WTC11 (cell line): ENCODE measurements around the gene FBXW9.
A peak's percentile ranks its signal among the peaks of the same experiment; 100 is the strongest.

Experiments used
- AFF4 ChIP-seq: sonication (generic); formaldehyde crosslinking; IDR thresholded peaks from 2 replicates; pipeline ENCODE4 v1.8.1; 2023; ENCODE audit warnings: mild to moderate bottlenecking, missing genetic modification reagents, borderline replicate concordance
- CDX4 ChIP-seq: fragments of 250-450 bp; sonication (Bioruptor Pico); IDR thresholded peaks from 2 replicates; pipeline ENCODE4 v1.9.0; 2021; ENCODE audit warnings: moderate library complexity, mild to moderate bottlenecking, inconsistent platforms, borderline replicate concordance
- CREM ChIP-seq: sonication (generic); formaldehyde crosslinking; IDR thresholded peaks from 2 replicates; pipeline ENCODE4 v1.8.1; 2022; ENCODE audit warnings: mild to moderate bottlenecking, missing genetic modification reagents, moderate library complexity
- CTCF ChIP-seq: fragments of 200-600 bp; IDR thresholded peaks from 2 replicates; pipeline ENCODE4 v1.8.0; 2022; ENCODE audit warnings: antibody characterized with exemption
- MAX ChIP-seq: sonication (generic); formaldehyde crosslinking; IDR thresholded peaks from 2 replicates; pipeline ENCODE4 v1.8.0; 2022; ENCODE audit warnings: mild to moderate bottlenecking, missing genetic modification reagents
- STAT6 ChIP-seq: sonication (generic); formaldehyde crosslinking; conservative IDR thresholded peaks from 2 replicates; pipeline ENCODE4 v1.8.1; 2023; ENCODE audit warnings: mild to moderate bottlenecking, low read depth, missing genetic modification reagents, moderate library complexity
- USF1 ChIP-seq: sonication (generic); formaldehyde crosslinking; IDR thresholded peaks from 2 replicates; pipeline ENCODE4 v1.8.0; 2022; ENCODE audit warnings: mild to moderate bottlenecking, missing genetic modification reagents
- ZNF121 ChIP-seq: sonication (generic); formaldehyde crosslinking; IDR thresholded peaks from 2 replicates; pipeline ENCODE4 v1.8.0; 2023; ENCODE audit warnings: missing genetic modification reagents
- ZNF138 ChIP-seq: sonication (generic); formaldehyde crosslinking; conservative IDR thresholded peaks from 2 replicates; pipeline ENCODE4 v1.8.1; 2022; ENCODE audit warnings: mild to moderate bottlenecking, moderate library complexity, missing genetic modification reagents

GRCh38 chr19:12723641-12724426, 27.4 kb upstream of the FBXW9 start, which contains the start of gene TNPO2:
- TF ChIP-seq CTCF (no peak), ZNF138 (CRISPR knock-in tag) (no peak), USF1 (CRISPR knock-in tag) (peak; percentile 62; the same call in 1 of the 2 replicates), STAT6 (CRISPR knock-in tag) (no peak), ZNF121 (CRISPR knock-in tag) (no peak), CDX4 (no peak), MAX (CRISPR knock-in tag) (peak; percentile 93), AFF4 (CRISPR knock-in tag) (no peak), CREM (CRISPR knock-in tag) (peak; percentile 39)
